H1 (cell line): ENCODE results near the gene PC. TPM values are rescaled to one million over a fixed set of nuclear protein-coding genes. Genes with fewer than 3 reads are reported as not detected.

ENCODE experiments used
- CTCF ChIA-PET: fragments of 300-600 bp; sonication (Branson Sonifier 250); formaldehyde crosslinking; loops from one replicate; lab custom pipeline; 2021; ENCODE audit not compliant: partially characterized antibody; lab: Charles Lee
- POLR2A ChIA-PET: fragments of 300-600 bp; sonication (Branson Sonifier 250); formaldehyde crosslinking; loops from one replicate; lab custom pipeline; 2021; ENCODE audit warnings: inconsistent platforms; ENCODE audit not compliant: partially characterized antibody; lab: Charles Lee
- DNase-seq, 2 experiments: peaks; one replicate each; pipeline versions ENCODE4 v3.0.0 to v3.0.0-alpha.2; 2010 to 2022; ENCODE audit warnings: low spot score in 2 of 2, low read depth in 1 of 2, mixed read lengths in 1 of 2
- FAIRE-seq: peaks from 2 replicates; lab custom pipeline; 2011; peaks lifted over from hg19 to GRCh38; lab: Jason Lieb, UNC
- H2AFZ ChIP-seq: 2 replicates; pipeline ENCODE4 v1.8.1; 2012; ENCODE audit warnings: low read length, inconsistent platforms
- H2AK5ac ChIP-seq: 2 replicates; pipeline ENCODE4 v1.6.1; 2013; ENCODE audit warnings: low read depth, low read length
- H2BK120ac ChIP-seq: replicated peaks from 2 replicates; pipeline ENCODE3; 2013; ENCODE audit warnings: low read depth, low read length, inconsistent platforms
- H2BK12ac ChIP-seq: 2 replicates; pipeline ENCODE4 v1.6.1; 2013; ENCODE audit warnings: low read depth, low read length
- H2BK15ac ChIP-seq: 2 replicates; pipeline ENCODE4 v1.6.1; 2013; ENCODE audit warnings: low read length
- H2BK20ac ChIP-seq: 2 replicates; pipeline ENCODE4 v1.6.1; 2013; ENCODE audit warnings: low read length
- H2BK5ac ChIP-seq: 2 replicates; pipeline ENCODE4 v1.6.1; 2013; ENCODE audit warnings: low read depth, low read length
- H3K14ac ChIP-seq: 2 replicates; pipeline ENCODE4 v1.6.1; 2013; ENCODE audit warnings: inconsistent platforms; ENCODE audit not compliant: insufficient read length
- H3K18ac ChIP-seq: 2 replicates; pipeline ENCODE4 v1.6.1; 2013; ENCODE audit warnings: low read length; ENCODE audit errors: extremely low read depth
- H3K23ac ChIP-seq: 2 replicates; pipeline ENCODE4 v1.6.1; 2013; ENCODE audit warnings: inconsistent platforms; ENCODE audit not compliant: insufficient read length
- H3K23me2 ChIP-seq: 2 replicates; pipeline ENCODE4 v1.6.1; 2013; ENCODE audit warnings: low read depth, low read length
- H3K27ac ChIP-seq: 2 replicates; pipeline ENCODE4 v1.6.1; 2011; ENCODE audit warnings: low read depth, low read length, inconsistent platforms
- H3K27me3 ChIP-seq, 4 experiments: replicated peaks in 1 of 4; 1 replicate in 1 of 4; 2 replicates in 3 of 4; pipeline versions ENCODE4 v1.6.1 to v1.8.1; 2011 to 2013; ENCODE audit warnings: low read length in 3 of 4, mild to moderate bottlenecking in 3 of 4, inconsistent platforms in 2 of 4, mixed read lengths in 2 of 4, moderate library complexity in 1 of 4; ENCODE audit not compliant: control insufficient read depth in 3 of 4, insufficient read depth in 3 of 4; ENCODE audit errors: extremely low read depth in 1 of 4
- H3K36me3 ChIP-seq, 4 experiments: 2 replicates each; pipeline versions ENCODE4 v1.6.1 to v1.8.1; 2011 to 2013; ENCODE audit warnings: mild to moderate bottlenecking in 4 of 4, low read length in 3 of 4, moderate library complexity in 2 of 4, control low read depth in 1 of 4, inconsistent platforms in 1 of 4; ENCODE audit not compliant: insufficient read depth in 4 of 4, control insufficient read depth in 2 of 4
- H3K4ac ChIP-seq: replicated peaks from 2 replicates; pipeline ENCODE3; 2013; ENCODE audit warnings: low read length, low read depth, mixed read lengths, inconsistent platforms; ENCODE audit not compliant: insufficient read length
- H3K4me1 ChIP-seq, 4 experiments: replicated peaks in 1 of 4; 1 replicate in 1 of 4; 2 replicates in 3 of 4; pipeline versions ENCODE4 v1.6.1 to v1.8.1; 2011 to 2013; ENCODE audit warnings: low read length in 3 of 4, inconsistent platforms in 2 of 4, mixed read lengths in 1 of 4; ENCODE audit not compliant: insufficient read depth in 4 of 4, control insufficient read depth in 3 of 4
- H3K4me2 ChIP-seq, 2 experiments: 2 replicates each; pipeline versions ENCODE4 v1.6.1 to v1.8.1; 2011 to 2013; ENCODE audit warnings: low read depth in 2 of 2, low read length in 2 of 2, control low read depth in 1 of 2, inconsistent platforms in 1 of 2, mild to moderate bottlenecking in 1 of 2; ENCODE audit not compliant: insufficient read depth in 1 of 2
- H3K4me3 ChIP-seq, 4 experiments: fragments of 200-600, 300-600 bp in 1 of 4; sonication (generic), shearing (Covaris generic), sonication (Bioruptor Twin) in 1 of 4; 2 replicates each; pipeline versions ENCODE4 v1.5.1 to v1.8.1; 2011 to 2016; ENCODE audit warnings: low read length in 4 of 4, low read depth in 3 of 4, control low read depth in 2 of 4, inconsistent platforms in 2 of 4, mild to moderate bottlenecking in 2 of 4, mixed read lengths in 1 of 4, moderate library complexity in 1 of 4; ENCODE audit not compliant: insufficient read depth in 2 of 4; ENCODE audit errors: extremely low read depth in 1 of 4
- H3K56ac ChIP-seq: replicated peaks from 2 replicates; pipeline ENCODE3; 2013; ENCODE audit warnings: low read depth, mild to moderate bottlenecking, mixed read lengths, low read length, inconsistent platforms; ENCODE audit not compliant: insufficient read length
- H3K79me1 ChIP-seq: 2 replicates; pipeline ENCODE4 v1.6.1; 2013; ENCODE audit warnings: low read depth, low read length, control low read depth
- H3K79me2 ChIP-seq, 2 experiments: 2 replicates each; pipeline versions ENCODE4 v1.6.1 to v1.8.1; 2012 to 2013; ENCODE audit warnings: low read length in 2 of 2, mild to moderate bottlenecking in 2 of 2, inconsistent platforms in 1 of 2; ENCODE audit not compliant: insufficient read depth in 2 of 2, control insufficient read depth in 1 of 2
- H3K9ac ChIP-seq, 4 experiments: replicated peaks in 1 of 4; 1 replicate in 1 of 4; 2 replicates in 3 of 4; pipeline versions ENCODE4 v1.6.1 to v1.8.1; 2011 to 2013; ENCODE audit warnings: low read depth in 3 of 4, low read length in 3 of 4, control low read depth in 2 of 4, mild to moderate bottlenecking in 2 of 4, moderate library complexity in 2 of 4, inconsistent platforms in 1 of 4; ENCODE audit errors: extremely low read depth in 1 of 4
- H3K9me3 ChIP-seq, 2 experiments: 2 replicates each; pipeline versions ENCODE4 v1.6.1 to v1.8.1; 2012 to 2013; ENCODE audit warnings: mild to moderate bottlenecking in 2 of 2, moderate library complexity in 2 of 2, control low read depth in 1 of 2, inconsistent platforms in 1 of 2, low read depth in 1 of 2, low read length in 1 of 2, mixed read lengths in 1 of 2; ENCODE audit not compliant: insufficient read depth in 2 of 2
- H4K20me1 ChIP-seq, 2 experiments: replicated peaks in 1 of 2; 2 replicates each; pipeline versions ENCODE3 to v1.8.1; 2011 to 2013; ENCODE audit warnings: inconsistent platforms in 2 of 2, low read length in 2 of 2, mild to moderate bottlenecking in 1 of 2; ENCODE audit not compliant: insufficient read depth in 2 of 2, control insufficient read depth in 1 of 2
- H4K5ac ChIP-seq: 2 replicates; pipeline ENCODE4 v1.6.1; 2013; ENCODE audit warnings: low read length, low read depth, mixed read lengths, inconsistent platforms; ENCODE audit not compliant: insufficient read length
- H4K8ac ChIP-seq: 2 replicates; pipeline ENCODE4 v1.8.0; 2013; ENCODE audit warnings: mild to moderate bottlenecking, moderate library complexity, low read length, inconsistent platforms; ENCODE audit not compliant: insufficient read depth; ENCODE audit errors: extremely low read depth
- H4K91ac ChIP-seq: replicated peaks from 2 replicates; pipeline ENCODE3; 2013; ENCODE audit warnings: low read length, mixed read lengths, inconsistent platforms; ENCODE audit not compliant: insufficient read length
- ATF2 ChIP-seq: IDR thresholded peaks from 2 replicates; pipeline ENCODE4 v1.6.1; 2012; ENCODE audit warnings: low read length, inconsistent platforms
- BRCA1 ChIP-seq: IDR thresholded peaks from 2 replicates; pipeline ENCODE4 v1.6.1; 2012; ENCODE audit warnings: low read depth, low read length, improper control_type of control experiment
- CBX8 ChIP-seq: fragments of 300-800, 300-1000 bp; sonication (generic); IDR thresholded peaks from 2 replicates; pipeline ENCODE4 v1.7.1; 2016; ENCODE audit warnings: low read depth, low read length, borderline replicate concordance
- KDM1A ChIP-seq: fragments of 200-600, 300-600 bp; sonication (generic); IDR thresholded peaks from 2 replicates; pipeline ENCODE4 v1.7.1; 2016; ENCODE audit warnings: mild to moderate bottlenecking, low read length, borderline replicate concordance
- RBBP5 ChIP-seq: IDR thresholded peaks from 2 replicates; pipeline ENCODE4 v1.7.1; 2012; ENCODE audit warnings: low read depth, mild to moderate bottlenecking, inconsistent platforms, low read length, moderate library complexity, borderline replicate concordance
- TAF7 ChIP-seq: optimal IDR thresholded peaks from 2 replicates; pipeline ENCODE3; 2011; ENCODE audit warnings: low read depth, mild to moderate bottlenecking, inconsistent platforms, low read length, moderate library complexity, borderline replicate concordance
- WGBS, 2 experiments: shearing (Covaris generic) in 1 of 2; methylation state at CpG; one replicate each; pipeline versions ENCODE4 v1.1.6 to v1.1.7; 2013 to 2015; ENCODE audit warnings: low lambda C conversion rate in 2 of 2, mixed read lengths in 2 of 2, inconsistent platforms in 1 of 2, low coverage in 1 of 2, missing lambda C conversion rate in 1 of 2; ENCODE audit not compliant: insufficient replicate concordance in 2 of 2, insufficient coverage in 1 of 2, insufficient read length in 1 of 2; ENCODE audit errors: extremely low coverage in 1 of 2, missing lambda C conversion rate in 1 of 2; 5-methylcytosine and 5-hydroxymethylcytosine counted together
- polyA plus RNA-seq, 7 experiments: library from polyadenylated mRNA; depleted of rRNA in 3 of 7; stranded (reverse) in 5 of 7; unstranded in 2 of 7; fragments of >200 nt in 5 of 7; fragments of 200-250 nt in 2 of 7; gene quantifications; 1 replicate in 5 of 7; 2 replicates in 1 of 7; 4 replicates in 1 of 7; pipeline versions ENCODE4 v1.2.1 to v1.2.3, GENCODE V29; 2011 to 2013; ENCODE audit warnings: missing spikeins in 2 of 7, mixed read lengths in 2 of 7
- total RNA-seq: library from RNA; stranded (reverse); fragmentation: NEBNext Ultra II Directional; extraction: Animal tissue kit (Norgen Biotek cat#: 25700); gene quantifications from 2 replicates; pipeline ENCODE4 v1.2.1, GENCODE V29; 2021

PC gene
- total and polyA plus RNA-seq, 2 of the 8 experiments (the other 6 are each of a cell fraction or from before 2014, with no cell fraction given) = 11.5 to 27.5 TPM

GRCh38 chr11:66800720-66801428 lies 157.3 kb downstream of the PC start:
- DNase-seq (no peak), FAIRE-seq (no peak)
- ChIA-PET CTCF (interaction anchor here (0.9 kb wide), 1 partner anchor 44 kb away, joined by 3 read pairs; no protein-coding TSS in a partner anchor), POLR2A (no interaction called here)
- no peak overlapping the region for H4K8ac ChIP-seq
- H3K23me2 ChIP-seq = no peaks in the 10 kb centered on the region
- H3K79me1 ChIP-seq = no peaks in the 10 kb centered on the region
- no peak overlapping the region for H3K18ac ChIP-seq
- H4K91ac ChIP-seq = no peak overlapping the region
- no peak overlapping the region for H2BK5ac ChIP-seq
- no peak overlapping the region for H3K4ac ChIP-seq
- no peak overlapping the region for H2BK20ac ChIP-seq
- no peak overlapping the region for H2BK15ac ChIP-seq
- no peaks in the 10 kb centered on the region; a peak in 1 of 7 replicates for H3K27me3 ChIP-seq
- H2BK12ac ChIP-seq = no peak overlapping the region
- H4K20me1 ChIP-seq = no peaks in the 10 kb centered on the region
- H3K14ac ChIP-seq = no peak overlapping the region
- no peak overlapping the region for H2BK120ac ChIP-seq
- no peak overlapping the region for H3K4me3 ChIP-seq
- no peaks in the 10 kb centered on the region for H3K79me2 ChIP-seq
- H3K56ac ChIP-seq = no peak overlapping the region
- no peak overlapping the region for H3K9ac ChIP-seq
- no peak overlapping the region for H2AFZ ChIP-seq
- WGBS, 2 experiments = 95% methylated on average over 5 of the region's 5 CpGs; no CpG with 5 or more reads in 1 of the 2 experiments
- peaks cover 0 to 5% (median 1%) of the 10 kb centered on the region in 4 experiments; a peak in 2 of 8 replicates for H3K36me3 ChIP-seq
- H2AK5ac ChIP-seq = no peak overlapping the region
- H3K23ac ChIP-seq = no peak overlapping the region
- H4K5ac ChIP-seq = no peak overlapping the region
- no peaks in the 10 kb centered on the region for H3K9me3 ChIP-seq
- H3K4me2 ChIP-seq = no peak overlapping the region
- no peak overlapping the region for H3K27ac ChIP-seq
- H3K4me1 ChIP-seq = no peaks in the 10 kb centered on the region
- TF ChIP-seq RBBP5 (no peak), ATF2 (no peak), TAF7 (no peak), KDM1A (no peak), CBX8 (no peak), BRCA1 (no peak)
